Measurements from ENCODE around the gene CLASRP. TPM values are rescaled to one million over a fixed set of nuclear protein-coding genes. Genes with fewer than 3 reads are reported as not detected.

CLASRP gene
- total RNA-seq, 3 donors from 2014 or later (not counting 1 experiment from before 2014, with no cell fraction given) = 142 to 160 (median 146) TPM

GRCh38 chr19:45094137-45094536, 55.3 kb downstream of the CLASRP start:
- Mint-ChIP-seq H3K9me3 (no peaks in the 10 kb centered on the region), H3K4me3 (peak overlapping the region; percentile 99), H3K4me1 (peaks cover 74 to 75% of the 10 kb centered on the region in 2 donors), H3K36me3 (no peaks in the 10 kb centered on the region), H3K27me3 (ENCODE audit: low read depth in 2 of 2) (no peaks in the 10 kb centered on the region), H3K27ac (peak overlapping the region; percentile 97 to 99)
- no peak for TF ChIP-seq CTCF (IDR thresholded peaks at IDR 0.05)
- no peaks in the 10 kb centered on the region for H3K9me3 ChIP-seq (ENCODE audit: control insufficient read depth, insufficient read depth, low read length)
- peaks cover 75% of the 10 kb centered on the region for H3K4me1 ChIP-seq (ENCODE audit: control insufficient read depth, insufficient read depth, low read length)
- H3K27ac ChIP-seq (ENCODE audit: low read length) = no peak overlapping the region
- H3K4me3 ChIP-seq (ENCODE audit: low read length) = peak overlapping the region; percentile 93
- ATAC-seq (no peak), DNase-seq (no peak)
- H3K27me3 ChIP-seq (ENCODE audit: control insufficient read depth, insufficient read depth, low read length) = no peaks in the 10 kb centered on the region
- peaks cover 9% of the 10 kb centered on the region for H3K36me3 ChIP-seq (ENCODE audit: control insufficient read depth, insufficient read depth, low read length)
- intact Hi-C loops (cut with micrococcal nuclease) = no loop called here
- 84% methylated on average over 9 of the region's 9 CpGs for WGBS (ENCODE audit: insufficient coverage)

GRCh38 chr19:45094707-45095106, 55.9 kb downstream of the CLASRP start:
- intact Hi-C loops (cut with micrococcal nuclease) = no loop called here
- Mint-ChIP-seq H3K36me3 (no peaks in the 10 kb centered on the region), H3K27ac (peak overlapping the region; percentile 7 to 99), H3K27me3 (ENCODE audit: low read depth in 2 of 2) (no peaks in the 10 kb centered on the region), H3K4me3 (peak overlapping the region; percentile 99), H3K4me1 (peaks cover 77 to 80% of the 10 kb centered on the region in 2 donors), H3K9me3 (no peaks in the 10 kb centered on the region)
- H3K36me3 ChIP-seq (ENCODE audit: control insufficient read depth, insufficient read depth, low read length) = peaks cover 9% of the 10 kb centered on the region
- no peak for DNase-seq
- H3K4me3 ChIP-seq (ENCODE audit: low read length) = no peak overlapping the region
- H3K27ac ChIP-seq (ENCODE audit: low read length) = no peak overlapping the region
- ATAC-seq = no peak
- TF ChIP-seq CTCF (IDR thresholded peaks at IDR 0.05) = no peak
- no peaks in the 10 kb centered on the region for H3K27me3 ChIP-seq (ENCODE audit: control insufficient read depth, insufficient read depth, low read length)
- H3K4me1 ChIP-seq (ENCODE audit: control insufficient read depth, insufficient read depth, low read length) = peaks cover 69% of the 10 kb centered on the region
- no peaks in the 10 kb centered on the region for H3K9me3 ChIP-seq (ENCODE audit: control insufficient read depth, insufficient read depth, low read length)
- WGBS (ENCODE audit: insufficient coverage) = 89% methylated on average over 5 of the region's 5 CpGs

- Histone ChIP-seq H3K9me3 (ENCODE audit: control insufficient read depth, insufficient read depth, low read length) (no peaks in the 10 kb centered on the region), H3K27me3 (ENCODE audit: control insufficient read depth, insufficient read depth, low read length) (no peaks in the 10 kb centered on the region), H3K4me1 (ENCODE audit: control insufficient read depth, insufficient read depth, low read length) (peaks cover 63% of the 10 kb centered on the region), H3K4me3 (ENCODE audit: low read length) (no peak overlapping the region), H3K27ac (ENCODE audit: low read length) (no peak overlapping the region), H3K36me3 (ENCODE audit: control insufficient read depth, insufficient read depth, low read length) (peaks cover 2% of the 10 kb centered on the region)
- no peaks in the 10 kb centered on the region for H3K9me3 Mint-ChIP-seq
- no peaks in the 10 kb centered on the region for H3K27me3 Mint-ChIP-seq (ENCODE audit: low read depth in 2 of 2)
- ATAC-seq = no peak
- intact Hi-C loops (cut with micrococcal nuclease) = no loop called here
- no peaks in the 10 kb centered on the region for H3K36me3 Mint-ChIP-seq
- no peak for TF ChIP-seq CTCF (IDR thresholded peaks at IDR 0.05)
- no peak for DNase-seq
- 93% methylated on average over 14 of the region's 14 CpGs for WGBS (ENCODE audit: insufficient coverage)
- H3K4me3 Mint-ChIP-seq = peak overlapping the region; percentile 28
- H3K27ac Mint-ChIP-seq = peak overlapping the region in 1 of 2 donors; percentile 63
- peaks cover 83 to 86% of the 10 kb centered on the region in 2 donors for H3K4me1 Mint-ChIP-seq
Measured at GRCh38 chr19:45095496-45096413, 56.9 kb downstream of the CLASRP start.
